GM18520 (cell line): ENCODE measurements around the gene SLC22A23.

Source experiments
- ATAC-seq: cut with Tn5 transposase; IDR thresholded peaks from one replicate; pipeline ENCODE4 v1.9.1; 2021; ENCODE audit not compliant: unreplicated experiment

SLC22A23 gene

DNA sequence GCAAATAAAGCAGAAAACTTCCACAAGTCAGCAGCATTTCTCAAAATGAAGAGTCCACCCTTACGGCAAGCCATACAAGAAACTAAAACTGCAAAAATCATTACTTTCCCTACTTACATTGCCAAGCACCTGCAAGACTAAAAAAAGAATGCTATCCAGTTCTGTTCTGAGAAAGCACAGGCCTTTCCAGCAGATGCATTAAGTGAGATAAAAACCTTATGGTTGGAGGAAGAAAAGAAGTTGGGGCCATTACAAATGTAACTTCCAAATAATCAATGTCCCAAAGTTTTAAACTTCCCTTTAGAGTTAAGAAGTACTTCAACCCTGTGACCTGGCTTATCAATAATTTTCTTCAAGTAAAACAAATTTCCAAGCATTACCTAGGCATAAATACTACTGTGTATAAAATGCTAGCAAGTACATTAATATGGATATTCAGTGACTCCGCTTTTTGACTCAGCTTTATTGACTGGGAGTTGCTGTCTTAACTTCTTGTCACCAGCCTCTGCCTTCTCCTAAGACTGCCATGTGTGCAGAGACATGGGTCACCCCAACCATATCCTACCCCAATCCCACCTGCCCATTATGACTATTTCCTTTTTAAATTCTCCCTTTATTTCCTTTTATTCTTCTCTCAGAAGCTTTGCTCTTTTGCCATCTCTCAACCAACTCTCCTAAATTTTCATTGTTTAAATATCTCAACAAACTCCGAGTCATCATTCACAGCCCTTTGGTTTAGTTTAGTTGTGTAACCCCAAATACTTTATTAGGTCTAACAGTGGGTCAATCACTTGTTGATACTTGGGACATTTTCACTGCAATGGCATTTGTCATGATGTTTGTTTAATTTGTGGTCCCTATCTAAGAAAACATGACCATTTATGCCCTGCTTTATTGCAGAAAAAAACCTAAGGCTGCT is 49.7 kb downstream of the SLC22A23 start:
- ATAC-seq: no peak

DNA sequence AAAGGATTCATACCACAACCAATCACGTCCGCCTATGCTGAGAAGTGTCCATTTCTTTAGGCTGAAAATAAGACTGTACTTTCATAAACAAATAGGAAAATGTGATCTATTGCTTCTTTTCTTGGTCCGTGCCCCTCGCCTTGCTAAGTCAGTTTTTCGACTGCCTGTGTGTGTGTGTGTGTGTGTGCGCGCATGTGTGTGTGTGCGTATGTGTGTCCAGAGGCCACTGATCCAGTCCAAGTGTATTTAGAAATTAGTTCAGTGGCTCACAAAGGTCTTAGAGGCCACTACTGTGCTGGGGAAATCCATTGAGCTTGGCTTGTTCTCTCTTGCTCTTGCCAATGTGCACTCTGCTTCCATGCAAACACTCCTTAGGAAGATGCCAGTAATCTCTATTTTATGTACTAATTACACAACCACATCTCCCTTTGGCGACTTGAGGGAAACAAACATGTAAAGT is 50.5 kb downstream of the SLC22A23 start:
- ATAC-seq: no peak

DNA sequence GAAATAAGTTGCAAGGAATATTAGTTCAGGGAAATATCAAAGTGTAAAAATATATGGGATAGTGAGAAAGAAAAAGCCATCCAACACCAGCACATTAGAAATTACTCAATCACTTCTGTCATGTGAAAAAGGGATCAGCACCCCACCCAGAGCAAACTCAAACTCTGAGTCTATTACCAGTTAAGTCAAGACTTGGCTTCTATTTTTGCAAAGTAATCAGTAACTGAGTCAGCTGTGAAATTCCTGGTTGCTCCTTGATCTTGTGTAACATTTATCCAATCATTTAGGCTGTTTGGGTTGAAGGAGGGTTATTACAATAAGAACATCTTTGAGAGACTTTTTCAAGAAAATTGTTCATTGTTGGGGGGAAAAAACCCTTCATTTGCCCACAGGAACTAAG is 51.2 kb downstream of the SLC22A23 start:
- ATAC-seq: no peak

DNA sequence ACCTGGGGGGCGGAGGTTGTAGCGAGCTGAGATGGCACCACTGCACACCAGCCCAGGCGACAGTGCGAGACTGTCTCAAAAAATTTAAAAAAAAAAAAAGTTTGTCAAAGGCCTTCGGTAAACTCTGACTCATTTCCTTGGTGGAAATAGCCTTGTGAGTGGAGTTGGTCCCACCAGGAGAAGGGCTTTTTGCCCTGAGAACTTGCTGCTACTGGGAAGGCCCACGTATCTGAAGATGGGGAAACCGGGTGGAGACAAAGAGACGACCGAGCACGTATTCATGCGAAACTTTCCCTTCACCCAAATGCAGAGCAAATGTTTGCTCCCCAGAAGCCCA is 51.7 kb downstream of the SLC22A23 start:
- no peak for ATAC-seq

DNA sequence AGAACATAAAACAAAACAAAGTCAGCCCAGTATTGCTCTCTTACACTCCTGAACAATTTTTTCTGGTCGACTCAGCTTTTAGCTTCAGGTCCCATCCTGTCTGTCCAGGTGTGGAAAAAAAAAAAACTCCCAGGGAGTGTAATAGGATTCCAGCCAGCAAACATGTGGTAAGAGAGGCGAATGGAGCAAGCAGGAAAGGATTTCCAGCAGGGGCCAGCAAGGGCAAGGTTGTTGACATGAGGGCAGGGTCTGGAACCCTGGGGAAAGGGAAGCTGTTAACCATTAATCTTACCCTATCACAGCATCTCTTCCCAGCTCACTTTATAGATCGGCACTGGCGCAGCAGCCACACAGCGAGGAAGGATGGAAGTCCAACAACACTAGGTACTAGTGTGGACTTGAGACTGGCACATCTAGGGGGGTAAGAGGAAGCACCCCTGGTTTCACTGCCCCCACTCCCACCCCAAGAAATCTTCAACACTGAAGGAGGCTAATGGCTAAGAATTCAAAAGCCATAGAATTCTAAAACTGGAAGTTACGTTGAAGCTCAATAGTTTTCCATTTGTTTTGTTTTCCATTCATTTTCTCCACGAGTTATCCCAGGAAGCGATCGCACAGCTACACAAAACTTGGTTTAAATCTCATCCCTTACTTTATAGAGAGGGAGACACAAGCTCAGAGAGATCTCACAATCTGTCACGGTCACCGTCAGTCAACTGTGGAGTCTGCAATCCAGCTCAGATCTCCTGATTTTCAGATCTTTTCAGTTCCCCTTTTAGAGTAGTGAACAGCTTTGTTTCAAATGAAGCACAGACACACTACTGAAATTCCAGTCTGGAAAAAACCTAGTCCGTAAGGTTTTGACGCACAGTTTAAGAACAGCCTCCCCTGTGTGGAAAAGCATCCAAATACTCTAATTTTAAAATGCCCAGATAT is 53.3 kb downstream of the SLC22A23 start:
- ATAC-seq: no peak

DNA sequence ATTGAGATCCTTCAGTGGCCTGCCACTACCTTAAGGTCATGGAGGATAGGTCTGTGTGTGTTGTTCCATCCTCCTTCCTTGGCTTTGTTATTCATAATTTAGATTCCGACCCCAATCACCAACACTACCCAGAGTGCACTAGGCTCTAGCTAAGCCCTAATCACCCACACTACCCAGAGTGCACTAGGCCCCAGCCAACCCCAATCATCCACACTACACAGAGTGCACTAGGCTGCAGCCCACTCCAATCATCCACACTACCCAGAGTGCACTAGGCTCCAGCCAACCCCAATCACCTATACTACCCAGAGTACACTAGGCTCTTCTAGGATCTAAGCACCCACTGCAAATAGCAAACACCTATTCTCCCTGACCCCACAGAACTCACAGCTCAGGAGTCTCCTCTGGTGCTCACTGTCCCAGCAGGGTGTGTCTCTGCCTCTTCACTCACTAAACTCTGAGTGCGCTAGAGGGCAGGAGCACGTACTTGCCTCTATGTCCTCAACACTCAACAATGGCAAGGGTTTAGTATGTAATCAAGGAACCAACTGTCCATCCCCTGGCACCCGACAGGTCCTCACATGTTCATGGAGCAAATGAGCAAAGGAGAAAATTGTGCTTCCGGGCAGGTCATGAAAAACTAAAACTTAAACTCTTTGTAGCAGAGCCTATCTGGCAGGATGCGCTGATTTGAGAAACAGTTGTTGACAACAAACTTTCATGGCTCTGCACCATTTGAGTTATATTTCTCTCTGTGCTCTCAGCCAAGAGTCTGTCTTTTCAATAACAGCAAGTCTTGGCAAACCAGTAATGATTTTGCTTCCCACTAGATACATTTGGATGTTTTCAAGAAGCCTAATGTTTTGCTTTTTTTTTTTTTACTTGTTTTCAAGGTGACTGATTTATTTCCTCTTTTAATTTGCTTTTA is 54.3 kb downstream of the SLC22A23 start:
- ATAC-seq: no peak

DNA sequence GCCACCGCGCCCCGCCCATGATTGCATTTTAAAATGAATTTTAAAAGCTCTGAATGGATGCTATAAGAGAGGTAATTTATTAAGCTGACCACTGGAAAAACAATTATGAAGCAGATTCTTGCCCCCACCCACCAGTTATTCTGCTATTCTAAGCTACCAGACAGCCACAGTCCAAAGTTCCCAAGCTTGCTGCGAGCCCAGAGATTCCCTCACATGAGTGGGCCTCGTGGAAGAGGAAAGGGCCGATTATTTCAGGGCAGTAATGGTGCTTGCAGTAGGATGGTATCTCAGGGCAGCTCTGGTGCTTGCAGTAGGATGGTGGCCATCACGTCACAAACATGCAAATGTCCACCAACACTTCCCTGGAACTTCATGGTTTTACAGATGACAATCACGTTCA is 56.7 kb downstream of the SLC22A23 start:
- no peak for ATAC-seq

DNA sequence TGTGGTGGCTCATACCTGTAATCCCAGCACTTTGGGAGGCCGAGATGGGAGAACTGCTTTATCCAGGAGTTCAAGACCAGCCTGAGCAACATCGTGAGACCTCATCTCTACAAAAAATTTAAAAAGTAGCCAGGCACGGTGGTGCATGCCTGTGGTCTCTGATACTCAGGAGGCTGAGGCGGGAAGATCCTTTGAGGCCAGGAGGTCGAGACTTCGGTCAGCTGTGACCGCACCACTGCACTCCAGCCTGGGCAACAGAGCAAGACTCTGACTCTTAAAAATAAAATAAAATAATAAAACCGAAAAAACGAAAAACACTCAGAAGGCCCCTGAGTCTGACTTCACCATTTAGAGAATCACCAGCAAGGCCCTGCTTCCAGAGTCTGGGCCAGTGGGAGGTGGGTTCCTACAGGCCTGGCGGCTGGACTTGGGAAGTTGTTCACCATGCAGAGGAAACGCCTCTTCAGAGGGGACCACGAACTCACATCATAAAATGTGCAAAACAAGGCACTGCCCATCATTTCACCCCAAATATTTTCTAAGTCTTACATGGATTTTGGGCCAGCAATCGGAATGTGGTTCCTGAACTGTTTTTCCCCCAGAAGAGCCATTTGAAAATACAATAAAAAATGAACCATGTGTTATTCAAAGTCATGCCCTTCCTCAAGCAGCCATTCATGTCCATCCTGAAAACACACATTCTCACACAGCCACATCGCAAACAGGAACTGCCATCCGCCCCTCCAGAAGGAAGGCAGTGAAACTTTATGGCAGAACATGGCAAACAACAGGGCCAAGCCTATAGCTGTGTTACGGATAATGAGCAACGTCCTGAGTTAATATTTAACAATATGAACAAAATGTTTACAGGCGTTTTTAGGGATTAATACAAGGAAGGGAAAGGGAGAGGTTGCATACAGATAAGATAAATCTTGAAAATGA is 57.8 kb downstream of the SLC22A23 start:
- ATAC-seq: no peak

DNA sequence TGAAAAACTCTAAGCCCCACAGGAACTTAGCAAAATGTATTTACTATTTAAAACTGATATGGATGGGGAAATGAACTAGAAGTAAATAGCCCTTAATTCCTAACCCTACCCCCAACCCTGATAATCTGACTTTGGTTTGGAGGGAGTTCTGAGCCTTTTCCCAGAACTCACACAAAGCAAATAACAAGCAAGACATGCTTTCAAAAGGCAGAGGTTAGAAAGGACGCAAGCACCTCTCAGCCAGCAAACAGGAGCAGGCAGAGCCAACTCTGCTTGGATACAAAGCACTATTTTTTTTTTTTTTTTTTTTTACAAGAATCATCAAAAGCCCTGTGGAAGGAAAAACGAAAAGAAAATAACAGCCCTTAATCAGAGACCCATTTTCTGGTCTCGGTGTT is 58.7 kb downstream of the SLC22A23 start:
- ATAC-seq: no peak

DNA sequence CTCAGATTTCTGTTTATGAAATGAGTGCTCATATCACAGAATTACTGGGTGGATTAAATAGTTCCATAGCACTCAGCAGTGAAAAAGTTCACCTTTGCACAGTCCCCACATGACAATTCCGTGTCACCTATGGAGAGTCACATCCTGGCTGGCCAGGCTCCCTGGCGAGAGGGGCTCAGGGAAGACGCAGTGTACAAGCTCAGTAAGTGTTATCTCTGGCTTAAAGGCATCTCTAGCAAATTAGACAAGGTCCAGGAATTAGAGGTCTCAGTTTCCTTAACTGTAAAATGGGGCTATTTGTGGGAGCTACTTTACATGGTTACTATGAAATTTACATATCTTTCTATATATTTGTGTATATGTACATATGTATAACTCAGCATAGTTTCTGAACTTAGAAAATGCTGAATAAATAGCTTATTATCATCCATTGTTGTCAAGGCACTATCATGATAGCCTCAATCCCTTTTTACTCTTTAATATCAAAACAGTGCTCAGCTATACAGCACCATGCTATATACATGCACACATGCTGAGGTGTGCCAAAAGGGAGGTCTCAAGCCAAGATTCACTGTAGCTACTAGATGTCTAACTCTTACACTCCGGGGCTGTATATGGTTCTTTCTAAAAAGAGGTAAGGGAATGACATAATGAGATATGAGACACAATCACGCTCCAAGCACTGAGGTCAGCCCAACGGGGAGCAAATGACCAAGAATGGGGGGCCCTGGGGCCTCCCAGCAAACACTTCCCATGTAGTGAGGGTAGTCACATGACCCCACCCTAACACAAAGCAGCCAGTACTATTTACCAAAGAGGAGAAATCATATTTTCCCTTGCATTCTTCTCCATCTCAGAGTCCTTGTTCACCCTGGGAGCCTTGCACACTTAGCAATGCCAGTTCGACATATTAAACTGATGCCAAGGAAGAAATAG is 59.4 kb downstream of the SLC22A23 start:
- ATAC-seq: no peak

DNA sequence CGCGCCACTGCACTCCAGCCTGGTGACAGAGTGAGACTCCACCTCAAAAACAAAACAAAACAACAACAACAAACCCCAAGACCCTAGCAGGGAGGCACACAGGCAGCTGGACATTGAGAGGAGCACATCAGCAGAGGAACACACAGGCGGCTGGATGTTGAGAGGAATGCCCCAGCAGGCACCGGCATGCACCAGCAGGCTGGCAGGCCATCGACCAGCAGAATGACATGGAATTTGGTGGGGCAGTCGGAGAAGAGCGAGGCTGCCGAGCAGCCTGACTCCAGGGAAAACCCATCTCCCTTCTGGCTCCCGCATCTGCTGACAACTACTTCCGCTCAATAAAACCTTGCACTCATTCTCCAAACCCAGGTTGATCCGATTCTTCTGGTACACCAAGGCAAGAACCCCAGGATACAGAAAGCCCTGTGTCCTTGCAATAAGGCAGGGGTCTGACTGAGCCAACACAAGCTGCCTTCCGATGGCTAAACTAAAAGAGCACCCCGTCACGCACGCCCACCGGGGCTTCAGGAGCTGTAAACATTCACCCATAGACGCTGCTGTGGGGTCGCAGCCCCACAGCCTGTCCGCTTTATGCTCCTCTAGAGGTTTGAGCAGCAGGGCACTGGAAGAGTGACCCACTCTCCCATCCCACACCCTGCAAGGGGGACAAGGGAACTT is 60.2 kb downstream of the SLC22A23 start:
- no peak for ATAC-seq

DNA sequence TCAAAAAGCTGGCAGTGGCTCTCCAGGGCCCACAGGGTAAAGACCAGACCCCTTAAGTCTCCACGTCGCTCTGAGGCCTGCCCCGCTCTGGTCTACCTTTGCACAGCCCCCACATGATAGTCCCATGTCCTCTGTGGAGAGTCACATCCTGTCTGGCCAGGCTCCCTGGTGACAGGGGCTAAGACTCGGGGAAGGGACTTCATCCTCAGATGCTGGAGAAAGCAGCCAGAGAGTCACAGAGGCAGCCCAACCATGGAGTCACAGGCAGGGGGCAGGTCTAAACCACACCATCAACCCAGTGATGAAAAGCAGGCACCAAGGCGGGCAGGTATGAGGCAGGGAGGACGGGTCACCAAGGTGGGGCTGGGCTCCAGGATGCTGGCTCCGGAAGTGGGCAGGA is 62.2 kb downstream of the SLC22A23 start:
- ATAC-seq: no peak

DNA sequence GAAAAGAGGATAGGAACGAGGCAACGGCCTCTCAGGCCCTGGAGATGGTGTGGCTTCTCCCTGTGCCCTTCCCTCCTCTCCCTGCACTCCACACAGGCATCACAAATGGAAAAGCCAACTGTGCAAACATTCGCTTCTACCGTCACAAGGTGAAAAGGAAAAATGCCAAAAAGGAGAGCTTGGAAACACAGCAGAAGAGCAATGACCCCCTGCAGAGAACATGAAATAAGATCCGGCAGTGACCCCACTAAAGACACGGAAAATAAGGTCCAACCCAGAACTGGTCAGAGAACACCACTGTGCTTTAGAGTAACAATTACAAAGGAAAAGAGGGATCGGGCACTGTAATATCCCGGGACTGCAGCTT is 63.0 kb downstream of the SLC22A23 start:
- ATAC-seq: no peak

DNA sequence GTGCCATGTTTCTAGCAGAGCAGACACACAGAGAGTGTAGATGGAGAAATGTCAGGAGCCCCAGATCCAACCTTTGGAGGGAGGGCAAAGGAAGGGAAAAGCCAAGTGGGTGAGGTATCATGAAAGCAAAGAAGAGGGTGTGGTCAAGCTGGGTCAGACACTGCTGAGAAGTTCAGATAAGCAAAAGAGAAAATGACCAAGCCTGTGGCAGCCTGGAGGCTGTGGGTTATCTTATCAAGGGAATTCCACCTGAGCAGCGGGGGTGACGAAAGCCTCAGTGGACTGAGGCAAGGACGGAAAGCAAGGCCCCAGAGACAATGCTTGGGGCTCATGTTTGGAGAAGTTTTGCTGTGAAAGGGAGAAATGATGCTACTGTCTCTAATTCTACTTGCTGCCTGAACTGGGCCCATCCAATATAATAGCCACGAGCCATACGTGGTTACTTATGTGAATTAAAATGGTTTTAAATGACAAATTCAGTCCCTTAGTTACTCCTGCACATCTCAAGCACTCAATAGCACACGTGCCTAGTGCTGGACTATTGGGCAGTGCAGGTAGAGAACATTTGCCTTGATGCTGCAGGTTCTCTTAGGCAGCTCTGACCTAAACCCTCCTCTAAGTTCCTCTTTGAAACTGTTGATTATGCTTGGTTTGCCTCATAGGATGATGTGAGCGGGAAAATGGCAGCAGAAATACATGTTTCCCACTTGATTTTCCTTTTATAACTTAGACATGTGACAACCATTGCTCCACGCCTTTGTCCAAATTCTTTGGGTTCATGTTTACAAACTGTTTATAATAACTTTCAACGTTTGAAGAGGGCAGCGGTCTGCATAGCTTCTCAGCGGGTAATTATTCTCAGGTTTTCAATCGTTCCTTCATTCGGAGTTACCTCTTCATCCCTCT is 63.7 kb downstream of the SLC22A23 start:
- no peak for ATAC-seq

DNA sequence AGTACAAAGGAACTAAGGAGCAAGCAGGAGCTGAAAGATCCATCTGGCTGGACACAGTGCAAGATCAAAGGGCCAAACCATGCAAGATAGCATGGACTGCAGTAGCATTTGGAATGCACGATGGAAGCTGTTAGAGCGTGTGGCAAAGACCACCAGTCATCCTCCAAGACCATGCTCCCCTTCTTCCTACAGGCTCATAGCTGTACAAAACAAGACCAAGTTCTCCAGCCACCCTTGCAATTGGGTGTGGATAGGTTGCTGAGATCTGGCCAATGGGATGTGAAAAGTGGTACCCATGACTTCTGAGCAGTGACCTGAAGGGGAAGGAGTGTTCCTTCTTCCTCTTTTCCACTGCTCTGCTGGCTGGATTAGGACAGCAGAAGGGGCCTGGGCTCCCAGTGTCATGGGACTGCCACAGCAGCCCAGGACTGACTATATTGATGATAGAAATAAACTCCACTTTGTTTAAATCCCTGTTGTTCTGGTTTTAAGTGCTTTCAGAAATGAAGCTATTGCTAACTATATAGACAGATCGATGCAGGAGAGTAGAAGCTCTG is 64.9 kb downstream of the SLC22A23 start:
- no peak for ATAC-seq

DNA sequence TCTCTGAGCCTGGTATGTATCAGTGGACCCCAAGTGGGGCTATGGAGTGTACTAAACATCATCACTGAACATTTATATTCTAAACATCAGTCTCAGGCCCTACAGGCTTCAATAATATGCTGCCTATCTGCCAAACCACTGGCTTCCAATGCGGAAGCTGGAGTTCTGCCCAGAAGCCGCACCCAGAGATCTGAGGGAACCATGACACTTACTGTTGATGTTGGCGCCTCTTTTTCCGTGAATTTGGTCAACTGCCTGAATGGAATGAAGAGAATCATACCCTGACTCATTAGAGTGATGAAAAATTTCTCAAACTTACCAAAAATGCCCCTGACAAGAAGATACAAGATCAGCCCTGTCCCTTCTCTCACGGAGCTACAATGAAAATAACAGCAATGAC is 66.2 kb downstream of the SLC22A23 start:
- ATAC-seq: no peak
